ENCODE measurements around the gene CADPS.

The CADPS gene

DNA sequence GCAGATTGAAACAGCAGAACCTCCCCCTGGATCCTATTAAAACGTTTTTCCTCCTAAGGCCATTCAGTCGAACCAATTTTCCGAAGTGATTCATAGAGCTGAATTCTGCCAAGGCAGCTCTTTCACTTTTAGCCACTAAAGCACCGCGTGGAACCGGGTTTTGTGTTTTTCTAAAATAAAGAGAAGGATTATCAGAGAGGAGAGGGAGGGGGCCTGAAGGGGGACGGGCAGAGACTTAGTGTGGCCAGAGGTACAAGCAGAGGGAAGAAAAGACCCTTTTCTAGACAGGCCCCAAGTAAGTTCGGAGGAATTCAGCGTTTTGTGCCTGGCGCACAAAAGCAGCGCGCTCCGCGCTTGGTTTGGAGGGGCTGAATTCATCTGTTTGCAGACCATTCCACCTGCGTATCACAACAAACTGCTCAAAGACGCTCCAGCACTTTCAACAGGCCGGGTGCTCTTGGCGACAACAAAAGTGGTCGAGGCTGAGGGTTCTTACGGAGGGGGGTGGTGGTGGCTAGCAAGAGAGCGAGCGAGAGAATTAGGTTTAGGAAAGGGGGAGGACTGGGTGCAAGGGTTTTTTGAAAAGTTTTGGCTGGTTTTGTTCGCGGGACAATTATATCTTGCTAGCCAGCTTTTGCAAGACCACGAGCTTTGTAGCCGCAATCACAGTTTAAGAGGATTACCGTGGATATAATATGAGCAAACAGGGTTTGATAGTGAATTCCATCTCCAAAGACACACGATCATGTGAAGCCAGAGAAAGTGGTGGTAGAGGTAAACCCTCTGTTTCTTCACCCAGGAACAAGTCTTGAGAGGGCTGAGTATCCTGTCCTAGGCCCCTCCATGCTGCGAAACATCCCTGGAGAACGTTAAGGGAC, 500.6 kb downstream of the CADPS start:
- H3K9ac ChIP-seq (ENCODE audit: low read depth, low read length): peak overlapping the region; percentile 28; the same call in 1 of the 2 replicates
- H3K4me1 ChIP-seq (ENCODE audit: insufficient read depth, low read length): peaks cover 38% of the 10 kb centered on the region

DNA sequence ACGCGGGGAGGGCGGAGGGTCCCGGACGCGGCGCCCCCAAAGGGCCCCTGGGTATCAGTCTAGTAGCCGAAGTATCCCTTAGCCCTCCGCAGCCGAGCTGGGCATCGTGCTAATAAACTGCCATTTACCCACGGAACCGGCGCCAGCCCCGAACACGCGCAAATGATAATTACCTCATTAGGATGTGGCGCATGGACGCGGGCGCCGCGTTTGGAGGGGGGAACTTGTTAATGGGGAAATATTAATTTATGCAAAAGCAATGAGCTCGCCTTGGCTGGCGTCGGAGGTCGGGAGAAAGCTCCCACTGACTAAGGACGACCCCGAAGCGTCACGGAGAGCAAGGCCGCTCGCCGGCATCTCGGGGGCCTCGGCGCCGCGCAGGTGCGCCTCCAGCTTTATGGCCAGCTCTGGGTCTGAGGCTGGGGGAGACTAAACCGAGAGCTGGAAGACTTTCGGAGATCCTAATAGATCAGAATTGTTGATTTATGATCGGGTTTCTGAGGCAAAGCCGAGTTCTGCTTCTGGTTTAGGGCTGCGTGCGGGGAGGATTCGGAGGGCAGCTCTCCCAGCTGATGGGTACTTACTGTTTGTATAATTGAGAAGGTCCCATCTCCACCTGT, 501.4 kb downstream of the CADPS start:
- Histone ChIP-seq H3K9ac (ENCODE audit: low read depth, low read length) (peak overlapping the region; percentile 28; the same call in 1 of the 2 replicates), H3K9me3 (ENCODE audit: control insufficient read depth, insufficient read depth, low read length) (no peaks in the 10 kb centered on the region), H3K4me1 (ENCODE audit: insufficient read depth, low read length) (peaks cover 31% of the 10 kb centered on the region), H3K36me3 (ENCODE audit: insufficient read depth, low read length) (no peaks in the 10 kb centered on the region)

More for the DNA sequence above, 500.6 kb downstream of the CADPS start:
- Histone ChIP-seq H3K36me3 (ENCODE audit: insufficient read depth, low read length) (no peaks in the 10 kb centered on the region), H3K9me3 (ENCODE audit: control insufficient read depth, insufficient read depth, low read length) (no peaks in the 10 kb centered on the region)

DNA sequence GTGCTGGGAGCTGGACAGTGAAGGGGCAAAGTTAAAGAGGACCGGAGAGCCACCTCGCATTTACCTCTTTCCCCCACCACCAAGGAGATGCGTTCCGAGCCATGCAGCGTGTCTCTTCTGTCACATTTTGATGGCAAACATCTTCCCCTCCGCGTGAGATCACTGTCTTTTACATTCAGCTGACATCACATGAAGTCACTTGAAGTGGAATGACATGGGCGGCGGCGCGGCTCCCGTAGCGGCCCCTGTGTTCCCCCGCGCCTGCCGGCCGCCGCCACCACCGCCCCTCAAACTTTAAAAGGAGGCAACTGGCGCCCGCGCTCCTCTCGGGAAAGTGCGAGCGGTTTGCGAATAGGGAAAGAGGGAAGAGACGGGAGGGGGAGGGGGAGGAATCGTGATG, 502.0 kb downstream of the CADPS start, which contains the start of gene FEZF2:
Gene FEZF2 (minus strand): TSS at position 336 of the 400 bp plus-strand sequence. CDS start 682 bp downstream, outside the sequence.
- H3K9ac ChIP-seq (ENCODE audit: low read depth, low read length): peak within 1 kb of the TSS; percentile 28; the same call in 1 of the 2 replicates
- H3K36me3 ChIP-seq (ENCODE audit: insufficient read depth, low read length): no peaks in the 10 kb centered on the region
- H3K4me1 ChIP-seq (ENCODE audit: insufficient read depth, low read length): peaks cover 29% of the 10 kb centered on the region; the same call in 1 of the 2 replicates
- no peaks in the 10 kb centered on the region for H3K9me3 ChIP-seq (ENCODE audit: control insufficient read depth, insufficient read depth, low read length)

DNA sequence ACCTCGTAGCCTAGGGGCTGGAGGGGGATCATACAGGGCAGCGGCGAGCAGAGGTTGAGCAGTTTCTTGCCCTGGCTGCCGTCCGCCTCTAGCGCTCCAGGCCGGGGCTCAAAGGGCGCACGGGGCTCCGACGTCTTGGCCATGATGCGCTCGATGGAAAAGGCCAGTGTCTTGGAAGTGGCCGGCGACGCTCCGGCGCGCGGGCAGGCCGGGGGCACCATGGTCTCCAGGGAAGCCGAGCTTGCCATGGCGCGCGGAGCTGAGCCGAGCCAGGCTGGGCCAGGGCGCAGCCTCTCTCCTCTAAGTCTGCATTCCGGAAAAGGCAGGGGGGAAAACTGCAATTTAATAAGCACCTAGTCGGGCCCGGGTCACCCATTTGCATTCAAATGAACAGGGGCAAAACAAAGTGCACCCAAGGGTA, 502.6 kb downstream of the CADPS start:
- Histone ChIP-seq H3K9me3 (ENCODE audit: control insufficient read depth, insufficient read depth, low read length) (no peaks in the 10 kb centered on the region), H3K4me1 (ENCODE audit: insufficient read depth, low read length) (peaks cover 28% of the 10 kb centered on the region; the same call in 1 of the 2 replicates), H3K9ac (ENCODE audit: low read depth, low read length) (peak overlapping the region; percentile 21; the same call in 1 of the 2 replicates), H3K36me3 (ENCODE audit: insufficient read depth, low read length) (no peaks in the 10 kb centered on the region)

DNA sequence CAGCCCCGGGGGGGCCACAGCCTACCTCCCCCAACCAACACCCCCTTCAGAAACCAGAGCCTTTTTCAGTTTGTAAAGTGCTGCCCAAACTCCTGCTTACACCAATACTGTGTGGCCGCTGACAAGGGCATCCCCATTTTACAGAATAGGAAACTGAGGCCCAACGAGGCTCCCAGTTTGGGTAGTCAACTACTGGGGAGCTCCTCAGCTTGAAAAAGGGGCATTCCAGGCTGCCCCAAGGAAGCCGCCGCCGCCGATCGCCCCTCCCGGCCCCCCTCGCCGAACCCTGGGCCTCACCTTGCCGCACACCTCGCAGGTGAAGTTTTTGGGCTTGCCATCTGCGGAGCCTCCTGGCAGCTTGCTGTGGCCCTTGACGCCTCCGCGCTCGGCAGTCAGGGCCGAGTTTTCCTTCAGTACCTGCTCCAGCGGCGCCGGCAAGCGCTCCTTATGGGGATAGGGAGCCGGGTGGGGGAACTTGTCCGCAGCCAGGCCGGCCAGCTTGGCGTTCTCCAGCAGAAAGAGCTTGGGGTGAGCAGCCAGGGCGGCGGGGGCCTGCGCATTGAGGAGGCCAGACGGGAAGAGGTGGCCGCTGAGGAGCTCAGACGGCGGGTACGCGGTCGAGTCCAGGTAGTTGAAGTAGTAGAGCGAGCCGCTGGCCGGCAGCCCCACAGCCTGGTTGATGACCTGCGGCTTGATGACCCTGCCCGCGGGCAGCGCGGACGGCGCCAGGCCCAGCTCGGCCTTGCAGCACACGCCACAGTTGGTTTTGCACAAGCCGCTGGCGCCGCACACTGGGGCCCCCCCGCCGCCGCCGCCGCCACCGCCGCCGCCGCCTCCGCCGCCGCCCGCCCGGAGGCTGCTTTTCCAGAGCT, 503.3 kb downstream of the CADPS start:
- Histone ChIP-seq H3K9me3 (ENCODE audit: control insufficient read depth, insufficient read depth, low read length) (no peaks in the 10 kb centered on the region), H3K36me3 (ENCODE audit: insufficient read depth, low read length) (no peaks in the 10 kb centered on the region), H3K4me1 (ENCODE audit: insufficient read depth, low read length) (peaks cover 31% of the 10 kb centered on the region), H3K9ac (ENCODE audit: low read depth, low read length) (peak overlapping the region; percentile 8; the same call in 1 of the 2 replicates)

DNA sequence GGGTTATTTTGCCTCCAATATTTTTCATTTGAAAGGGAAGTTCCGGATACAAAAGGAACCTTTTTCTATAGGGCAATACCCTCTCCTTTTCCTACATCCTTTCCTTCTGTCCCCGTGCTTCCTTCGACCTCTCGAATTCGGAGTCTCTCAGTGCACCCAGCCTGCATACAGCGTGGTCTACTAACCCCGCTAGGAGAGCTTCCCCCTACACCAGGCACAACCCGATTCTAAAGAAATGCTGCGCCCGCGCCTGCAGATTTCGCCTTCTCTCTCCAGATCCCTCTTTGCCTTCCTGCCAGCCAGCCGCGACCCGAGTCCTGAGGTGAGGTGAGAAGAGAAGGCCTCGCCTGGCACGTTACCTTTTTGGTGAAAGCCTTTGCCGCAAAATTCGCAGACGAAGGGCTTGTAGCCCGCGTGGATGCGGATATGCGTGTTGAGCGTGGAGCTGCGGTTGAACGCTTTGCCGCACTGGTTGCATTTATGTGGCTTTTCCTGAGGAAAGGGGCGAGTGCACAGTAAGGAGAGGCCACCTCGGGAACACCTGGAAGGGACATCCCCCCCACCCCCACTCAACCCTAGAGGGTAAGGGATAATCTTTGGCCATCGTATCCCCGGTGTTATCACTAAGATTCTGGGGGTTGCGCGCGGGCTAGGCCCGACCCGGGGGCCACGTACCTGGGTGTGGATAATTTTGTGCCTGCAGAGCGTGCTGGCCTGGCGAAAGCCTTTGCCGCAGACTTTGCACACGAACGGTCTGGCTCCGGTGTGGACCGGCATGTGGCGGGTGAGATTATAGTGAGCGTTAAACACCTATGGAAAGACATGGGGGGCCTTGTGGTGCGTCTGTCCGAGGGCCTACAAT, 504.1 kb downstream of the CADPS start:
- Histone ChIP-seq H3K9me3 (ENCODE audit: control insufficient read depth, insufficient read depth, low read length) (no peaks in the 10 kb centered on the region), H3K9ac (ENCODE audit: low read depth, low read length) (peak overlapping the region; percentile 32; the same call in 1 of the 2 replicates), H3K4me1 (ENCODE audit: insufficient read depth, low read length) (peaks cover 39% of the 10 kb centered on the region), H3K36me3 (ENCODE audit: insufficient read depth, low read length) (no peaks in the 10 kb centered on the region)

DNA sequence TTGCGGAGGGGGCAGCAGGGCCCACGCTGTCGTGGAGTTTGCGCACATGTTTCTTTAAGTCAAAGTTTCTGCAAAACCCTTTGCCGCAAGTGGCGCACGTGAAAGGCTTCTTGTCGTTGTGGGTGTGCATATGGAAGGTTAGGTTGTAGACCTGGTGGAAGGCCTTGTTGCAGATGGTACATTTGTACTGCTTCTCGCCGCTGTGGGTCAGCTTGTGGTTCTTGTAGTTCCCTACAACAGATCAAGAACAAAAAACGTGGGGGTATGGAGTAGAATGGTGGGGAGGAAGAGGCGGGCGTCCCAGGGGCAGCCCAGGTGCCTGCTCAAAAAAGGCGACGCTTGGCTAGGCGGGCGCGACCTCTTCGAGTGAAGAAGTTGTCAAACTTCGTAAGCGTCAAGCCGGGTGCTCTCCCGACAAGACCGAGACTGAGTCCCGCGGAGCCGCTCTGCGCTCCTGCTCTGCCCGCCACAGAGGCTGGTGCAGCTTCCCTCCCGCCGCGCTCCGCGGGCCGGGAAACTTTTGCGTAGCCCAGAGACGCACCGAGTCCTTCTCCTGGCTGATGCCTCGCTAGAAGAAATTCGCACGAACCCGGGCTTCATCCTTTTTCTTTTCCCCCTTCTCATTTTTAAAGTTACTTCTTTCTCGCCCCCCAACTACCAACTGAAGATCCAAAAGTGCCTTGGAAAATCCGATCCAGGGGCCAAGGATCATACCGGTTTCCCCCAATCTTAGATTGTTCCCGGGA, 504.9 kb downstream of the CADPS start:
- H3K4me1 ChIP-seq (ENCODE audit: insufficient read depth, low read length): peaks cover 41% of the 10 kb centered on the region
- no peaks in the 10 kb centered on the region for H3K36me3 ChIP-seq (ENCODE audit: insufficient read depth, low read length)
- H3K9ac ChIP-seq (ENCODE audit: low read depth, low read length): peak overlapping the region; percentile 12; the same call in 1 of the 2 replicates
- no peaks in the 10 kb centered on the region for H3K9me3 ChIP-seq (ENCODE audit: control insufficient read depth, insufficient read depth, low read length)

DNA sequence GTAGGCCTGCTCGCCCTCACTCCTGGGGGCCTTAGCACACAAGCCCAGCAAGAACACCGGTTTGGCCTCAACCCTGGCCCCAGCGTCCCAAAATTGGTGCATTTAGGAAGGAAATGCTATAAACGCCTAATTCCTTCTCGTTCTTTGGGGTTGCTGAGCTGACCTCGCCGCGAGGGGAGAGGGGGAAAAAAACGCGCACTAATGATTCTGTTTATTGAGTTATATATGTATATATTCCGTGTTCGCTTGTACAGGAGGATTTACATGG, 505.8 kb downstream of the CADPS start:
- peak overlapping the region; percentile 65; the same call in 1 of the 2 replicates for H3K9ac ChIP-seq (ENCODE audit: low read depth, low read length)
- peaks cover 33% of the 10 kb centered on the region for H3K4me1 ChIP-seq (ENCODE audit: insufficient read depth, low read length)
- no peaks in the 10 kb centered on the region for H3K36me3 ChIP-seq (ENCODE audit: insufficient read depth, low read length)

DNA sequence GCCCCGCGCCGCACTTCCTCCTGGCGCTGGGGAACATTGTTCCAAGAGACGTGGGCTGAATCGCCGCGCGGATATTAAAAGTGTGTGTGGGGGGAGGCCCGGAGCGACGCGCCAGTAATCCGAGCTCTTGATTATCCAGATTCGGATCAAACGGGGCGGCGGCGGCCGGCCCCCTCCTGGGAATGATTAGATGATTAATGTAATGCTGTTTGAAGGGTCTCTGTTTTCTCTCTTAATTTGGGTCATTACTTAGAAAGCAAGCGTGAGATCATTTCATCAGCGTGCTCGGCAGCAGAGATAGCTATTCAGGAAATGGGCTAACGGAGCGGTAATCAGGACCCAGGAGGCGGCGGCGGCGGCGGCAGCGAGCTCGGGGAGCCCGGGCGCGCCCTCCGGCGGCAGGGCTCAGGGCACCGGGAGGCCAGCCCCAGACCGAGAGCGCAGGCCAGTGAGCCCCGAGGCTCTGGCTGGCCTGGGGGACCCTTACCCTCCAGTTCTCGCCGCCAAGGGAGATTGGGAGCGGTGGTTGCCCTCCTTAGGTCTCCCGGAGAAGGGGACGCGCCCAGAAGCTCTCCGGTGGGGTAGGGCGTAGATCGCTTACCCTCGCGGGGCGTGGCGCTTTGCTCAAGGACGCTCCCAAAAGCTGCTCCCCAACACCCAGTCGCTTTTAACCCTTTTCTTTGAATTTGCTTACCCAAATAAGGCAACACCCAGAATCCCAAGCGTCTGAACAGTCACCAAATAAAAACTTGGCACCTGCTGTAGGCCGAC, 506.3 kb downstream of the CADPS start:
- no peaks in the 10 kb centered on the region for H3K9me3 ChIP-seq (ENCODE audit: control insufficient read depth, insufficient read depth, low read length)
- peaks cover 29% of the 10 kb centered on the region for H3K4me1 ChIP-seq (ENCODE audit: insufficient read depth, low read length)
- peak overlapping the region; percentile 65; the same call in 1 of the 2 replicates for H3K9ac ChIP-seq (ENCODE audit: low read depth, low read length)

More for the DNA sequence above, 505.8 kb downstream of the CADPS start:
- H3K9me3 ChIP-seq (ENCODE audit: control insufficient read depth, insufficient read depth, low read length): no peaks in the 10 kb centered on the region

DNA sequence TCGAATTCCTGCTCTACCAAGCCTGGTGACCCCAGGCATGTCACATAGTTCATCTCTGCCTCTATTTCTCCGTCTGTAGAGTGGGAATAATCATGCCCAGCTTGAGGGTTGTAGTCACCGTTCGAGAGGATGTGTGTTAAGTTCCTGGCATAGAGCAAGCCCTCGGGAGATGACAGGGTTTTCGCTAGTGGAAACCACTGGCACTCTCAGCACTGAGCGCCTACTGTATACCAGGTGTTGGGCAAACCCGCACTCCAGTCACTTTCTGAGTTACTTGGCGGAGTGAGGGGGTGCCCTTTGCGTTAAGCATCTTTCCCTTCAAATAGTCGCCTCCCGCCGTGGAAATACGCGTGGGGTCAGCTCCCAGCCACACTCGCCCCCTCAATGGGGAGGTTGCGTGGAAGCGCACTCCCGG, 506.9 kb downstream of the CADPS start:
- H3K9ac ChIP-seq (ENCODE audit: low read depth, low read length): peak overlapping the region; percentile 65; the same call in 1 of the 2 replicates
- H3K36me3 ChIP-seq (ENCODE audit: insufficient read depth, low read length): no peaks in the 10 kb centered on the region
- H3K9me3 ChIP-seq (ENCODE audit: control insufficient read depth, insufficient read depth, low read length): no peaks in the 10 kb centered on the region
- peaks cover 29% of the 10 kb centered on the region for H3K4me1 ChIP-seq (ENCODE audit: insufficient read depth, low read length)

More for the DNA sequence above, 506.3 kb downstream of the CADPS start:
- H3K36me3 ChIP-seq (ENCODE audit: insufficient read depth, low read length): no peaks in the 10 kb centered on the region

DNA sequence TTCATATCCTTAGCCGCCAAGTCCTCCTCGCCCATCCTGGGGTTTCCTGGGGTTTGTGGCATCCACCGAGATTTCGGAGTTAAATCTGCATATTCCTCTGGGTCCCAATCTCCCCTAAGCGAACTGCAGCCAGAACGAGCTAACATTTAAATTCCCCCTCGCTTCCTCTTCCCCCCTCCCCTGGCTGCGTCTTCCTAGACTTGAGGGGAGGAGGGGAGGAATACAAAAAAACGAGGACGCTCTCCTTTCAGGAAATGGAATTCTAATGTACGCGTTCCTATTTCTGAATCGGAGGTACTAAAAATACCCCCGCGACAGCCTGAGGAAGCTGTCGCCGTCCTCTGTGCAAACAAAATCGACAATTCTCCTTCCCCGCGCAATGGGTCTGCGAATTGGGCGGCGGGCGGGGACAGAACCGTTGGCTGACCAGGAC, 507.4 kb downstream of the CADPS start:
- peak overlapping the region; percentile 65; the same call in 1 of the 2 replicates for H3K9ac ChIP-seq (ENCODE audit: low read depth, low read length)
- H3K9me3 ChIP-seq (ENCODE audit: control insufficient read depth, insufficient read depth, low read length): no peaks in the 10 kb centered on the region
- H3K36me3 ChIP-seq (ENCODE audit: insufficient read depth, low read length): no peaks in the 10 kb centered on the region
- H3K4me1 ChIP-seq (ENCODE audit: insufficient read depth, low read length): peaks cover 29% of the 10 kb centered on the region

DNA sequence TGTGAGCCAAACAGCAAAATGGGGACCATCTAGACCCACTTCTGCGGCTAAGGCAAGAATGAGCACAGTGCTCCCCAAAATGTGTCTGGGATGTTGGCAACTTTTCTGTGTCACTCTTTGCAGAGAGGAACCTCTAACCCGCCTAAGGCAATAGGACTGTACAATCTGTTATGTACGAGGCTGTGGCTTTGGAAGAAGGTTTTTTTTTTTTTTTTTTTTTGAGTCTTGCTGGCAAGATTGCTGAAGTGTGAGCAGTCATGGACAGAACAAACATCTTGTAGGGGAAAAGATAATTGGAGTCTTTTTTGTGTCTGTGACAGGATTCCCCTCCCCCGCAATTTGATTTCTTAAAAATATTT, 509.1 kb downstream of the CADPS start:
- H3K36me3 ChIP-seq (ENCODE audit: insufficient read depth, low read length): no peaks in the 10 kb centered on the region
- no peaks in the 10 kb centered on the region for H3K9me3 ChIP-seq (ENCODE audit: control insufficient read depth, insufficient read depth, low read length)
- peaks cover 28% of the 10 kb centered on the region for H3K4me1 ChIP-seq (ENCODE audit: insufficient read depth, low read length)
- H3K9ac ChIP-seq (ENCODE audit: low read depth, low read length): no peak overlapping the region; the same call in 1 of the 2 replicates
